IMR-90 (cell line): ENCODE data around the gene GAB1. TPM values are rescaled to one million over a fixed set of nuclear protein-coding genes. Genes with fewer than 3 reads are reported as not detected.

Experiments used
- ATAC-seq: fragments of 200-7000 bp; cut with Tn5 transposase; 2 replicates; pipeline ENCODE4 v1.9.1; 2020; ENCODE audit warnings: low read depth, mild to moderate bottlenecking, moderate library complexity
- BruUV-seq: library from RNA; stranded (reverse); fragments of 400-500 nt; replicated peaks from 2 replicates; lab custom pipeline; 2021; lab: Mats Ljungman, UMichigan
- CTCF ChIA-PET: fragments of 300-600 bp; formaldehyde crosslinking; extraction: SDS; loops from one replicate; lab custom pipeline; 2021; ENCODE audit warnings: antibody characterized with exemption; lab: Yijun Ruan, JAX
- POLR2A ChIA-PET: fragments of 300-600 bp; sonication (Branson Sonifier 250); formaldehyde crosslinking; loops from one replicate; lab custom pipeline; 2022; ENCODE audit warnings: antibody characterized with exemption; ENCODE audit not compliant: unreplicated experiment; lab: Charles Lee
- DNase-seq: peaks from one replicate; pipeline ENCODE4 v3.0.0; 2013
- H2AFZ ChIP-seq: replicated peaks from 2 replicates; pipeline ENCODE3; 2013; ENCODE audit warnings: low read length, mild to moderate bottlenecking; ENCODE audit not compliant: poor library complexity
- H2AK5ac ChIP-seq: 2 replicates; pipeline ENCODE4 v1.6.1; 2013; ENCODE audit warnings: low read depth, low read length, inconsistent platforms
- H2AK9ac ChIP-seq: replicated peaks from 2 replicates; pipeline ENCODE3; 2013; ENCODE audit warnings: mild to moderate bottlenecking, low read depth, low read length, moderate library complexity; ENCODE audit not compliant: poor library complexity
- H2BK120ac ChIP-seq: 2 replicates; pipeline ENCODE4 v1.6.1; 2013; ENCODE audit warnings: low read depth, low read length, inconsistent platforms
- H2BK15ac ChIP-seq: 3 replicates; pipeline ENCODE4 v1.6.1; 2013; ENCODE audit warnings: low read depth, low read length, inconsistent platforms
- H2BK20ac ChIP-seq: 2 replicates; pipeline ENCODE4 v1.6.1; 2013; ENCODE audit warnings: low read depth, mild to moderate bottlenecking, inconsistent platforms, low read length, moderate library complexity
- H2BK5ac ChIP-seq: 2 replicates; pipeline ENCODE4 v1.6.1; 2013; ENCODE audit warnings: mild to moderate bottlenecking, low read depth, low read length, inconsistent platforms; ENCODE audit not compliant: poor library complexity, severe bottlenecking
- H3K14ac ChIP-seq: replicated peaks from 2 replicates; pipeline ENCODE4 v1.6.1; 2013; ENCODE audit warnings: low read depth, low read length, inconsistent platforms
- H3K18ac ChIP-seq: 2 replicates; pipeline ENCODE4 v1.6.1; 2013; ENCODE audit warnings: low read depth, low read length, control low read depth
- H3K23ac ChIP-seq: 2 replicates; pipeline ENCODE4 v1.6.1; 2013; ENCODE audit warnings: low read depth, low read length, inconsistent platforms
- H3K27ac ChIP-seq: 2 replicates; pipeline ENCODE4 v1.5.1; 2013; ENCODE audit warnings: mild to moderate bottlenecking, control low read depth, low read length; ENCODE audit not compliant: insufficient read depth
- H3K27me3 ChIP-seq: 2 replicates; pipeline ENCODE4 v1.6.1; 2013; ENCODE audit warnings: low read length; ENCODE audit not compliant: control insufficient read depth, insufficient read depth
- H3K36me3 ChIP-seq: 2 replicates; pipeline ENCODE4 v1.6.1; 2013; ENCODE audit warnings: low read length, mixed read lengths; ENCODE audit not compliant: control insufficient read depth, insufficient read depth
- H3K4ac ChIP-seq: 2 replicates; pipeline ENCODE4 v1.6.1; 2013; ENCODE audit warnings: low read depth, low read length, inconsistent platforms
- H3K4me1 ChIP-seq: 2 replicates; pipeline ENCODE4 v1.6.1; 2013; ENCODE audit warnings: low read length, mixed read lengths; ENCODE audit not compliant: control insufficient read depth, insufficient read depth
- H3K4me2 ChIP-seq: 2 replicates; pipeline ENCODE4 v1.6.1; 2013; ENCODE audit warnings: low read depth, mild to moderate bottlenecking, control low read depth, low read length, moderate library complexity
- H3K4me3 ChIP-seq: 2 replicates; pipeline ENCODE4 v1.5.1; 2013; ENCODE audit warnings: low read depth, mild to moderate bottlenecking, control low read depth, low read length, moderate library complexity; ENCODE audit not compliant: insufficient read depth
- H3K56ac ChIP-seq: 2 replicates; pipeline ENCODE4 v1.6.1; 2013; ENCODE audit warnings: low read length, inconsistent platforms; ENCODE audit not compliant: insufficient read depth; ENCODE audit errors: extremely low read depth
- H3K79me1 ChIP-seq, 2 experiments: 2 replicates each; pipeline ENCODE4 v1.6.1; 2013; ENCODE audit warnings: low read length in 2 of 2, inconsistent platforms in 1 of 2, low read depth in 1 of 2
- H3K9ac ChIP-seq: 2 replicates; pipeline ENCODE4 v1.6.1; 2013; ENCODE audit warnings: low read depth, low read length, control low read depth
- H3K9me1 ChIP-seq: 2 replicates; pipeline ENCODE4 v1.6.1; 2013; ENCODE audit warnings: low read length, inconsistent platforms; ENCODE audit not compliant: insufficient read depth
- H3K9me3 ChIP-seq: 2 replicates; pipeline ENCODE4 v1.6.1; 2013; ENCODE audit warnings: low read length; ENCODE audit not compliant: control insufficient read depth, insufficient read depth
- H4K20me1 ChIP-seq: 2 replicates; pipeline ENCODE4 v1.6.1; 2013; ENCODE audit warnings: low read length, inconsistent platforms; ENCODE audit not compliant: insufficient read depth
- H4K5ac ChIP-seq: 2 replicates; pipeline ENCODE4 v1.6.1; 2013; ENCODE audit warnings: mild to moderate bottlenecking, low read depth, low read length, control low read depth
- H4K8ac ChIP-seq, 2 experiments: 2 replicates each; pipeline ENCODE4 v1.6.1; 2013; ENCODE audit warnings: low read depth in 2 of 2, low read length in 2 of 2, control low read depth in 1 of 2, inconsistent platforms in 1 of 2
- H4K91ac ChIP-seq: 2 replicates; pipeline ENCODE4 v1.6.1; 2013; ENCODE audit warnings: low read depth, low read length, inconsistent platforms; ENCODE audit not compliant: insufficient read depth
- CHD1 ChIP-seq: IDR thresholded peaks from 2 replicates; pipeline ENCODE4 v1.6.1; 2012; ENCODE audit warnings: low read depth, low read length, improper control_type of control experiment
- ELK1 ChIP-seq: fragments of 150-350 bp; IDR thresholded peaks from 2 replicates; pipeline ENCODE4 v1.6.1; 2016; ENCODE audit warnings: low read depth, mild to moderate bottlenecking, low read length, moderate library complexity, borderline replicate concordance
- FOS ChIP-seq: fragments of 150-350 bp; IDR thresholded peaks from 2 replicates; pipeline ENCODE4 v1.6.1; 2016; ENCODE audit warnings: low read depth, low read length
- MAFK ChIP-seq: IDR thresholded peaks from 2 replicates; pipeline ENCODE4 v1.6.1; 2012; ENCODE audit warnings: low read depth, low read length, improper control_type of control experiment
- MAZ ChIP-seq: IDR thresholded peaks from 2 replicates; pipeline ENCODE4 v1.6.1; 2012; ENCODE audit warnings: low read depth, mild to moderate bottlenecking, low read length, improper control_type of control experiment, moderate library complexity, borderline replicate concordance
- NFE2L2 ChIP-seq: fragments of 150-350 bp; IDR thresholded peaks from 2 replicates; pipeline ENCODE4 v1.6.1; 2016; ENCODE audit warnings: low read depth, mild to moderate bottlenecking, low read length
- POLR2A ChIP-seq: IDR thresholded peaks from 2 replicates; pipeline ENCODE4 v1.6.1; 2012; ENCODE audit warnings: mild to moderate bottlenecking, low read depth, low read length
- RAD21 ChIP-seq: IDR thresholded peaks from 2 replicates; pipeline ENCODE4 v1.6.1; 2012; ENCODE audit warnings: low read length, improper control_type of control experiment
- USF2 ChIP-seq: fragments of 150-350 bp; IDR thresholded peaks from 2 replicates; pipeline ENCODE4 v1.6.1; 2017; ENCODE audit warnings: mild to moderate bottlenecking, antibody characterized with exemption, low read length, low read depth
- dilution Hi-C: fragments of 300-500 bp; cut with HindIII; formaldehyde crosslinking; loops from one replicate; pipeline ENCODE4 v1.14.3; 2018; ENCODE audit warnings: low sequenced_read_pairs; ENCODE audit not compliant: unreplicated experiment
- in situ Hi-C: fragments of 300-500 bp; cut with MboI; formaldehyde crosslinking; loops from 3 replicates; pipeline ENCODE4 v1.14.3; 2019; ENCODE audit warnings: low sequenced_read_pairs, inconsistent platforms, mixed read lengths
- intact Hi-C: fragments of 100-400 bp; cut with micrococcal nuclease; formaldehyde crosslinking; loops from 2 replicates; pipeline ENCODE4 v1.10.0; 2022
- polyA plus RNA-seq, 3 experiments: library from polyadenylated mRNA; depleted of rRNA; stranded (reverse); fragments of >200 nt; gene quantifications; 2 replicates each; pipeline ENCODE4 v1.2.3, GENCODE V29; 2012; ENCODE audit warnings: low replicate concordance in 1 of 3
- total RNA-seq: library from RNA; depleted of rRNA; stranded (reverse); fragments of >200 nt; gene quantifications from 2 replicates; pipeline ENCODE4 v1.2.3, GENCODE V29; 2012

GAB1 gene
- total and polyA plus RNA-seq, 2 of the 4 experiments (the other 2 are of a cell fraction), result 2.8 to 12.0 TPM

- ATAC-seq (peak; percentile 88), DNase-seq (peak; percentile 82)
- in situ Hi-C loops (no loop called here), dilution Hi-C loops (no loop called here), intact Hi-C loops (no loop called here)
- 0 out of 2 replicates have a peak, but pooled peaks cover 3% of the 10 kb centered on the region for H3K9me1 ChIP-seq
- no peak overlapping the region for H2BK120ac ChIP-seq
- no peaks in the 10 kb centered on the region; the same call in 1 of the 2 replicates for H4K20me1 ChIP-seq
- BruUV-seq, result no TSS peak
- no peak overlapping the region for H2AK5ac ChIP-seq
- H3K9me3 ChIP-seq, result peaks cover 2% of the 10 kb centered on the region
- no peaks in the 10 kb centered on the region for H3K27me3 ChIP-seq
- no peak overlapping the region for H4K5ac ChIP-seq
- H3K79me1 ChIP-seq, result peaks cover 0 to 5% of the 10 kb centered on the region in 2 experiments; a peak in 2 of 4 replicates
- H3K9ac ChIP-seq, result no peak overlapping the region
- peaks cover 4% of the 10 kb centered on the region for H3K4me1 ChIP-seq
- H3K23ac ChIP-seq, result no peak overlapping the region
- TF ChIP-seq NFE2L2 (no peak), MAZ (no peak), CHD1 (no peak), FOS (no peak), USF2 (no peak), MAFK (no peak), ELK1 (no peak), RAD21 (no peak), POLR2A (no peak)
- no peak overlapping the region for H4K8ac ChIP-seq
- ChIA-PET POLR2A (no interaction called here), CTCF (interaction anchor here (1.1 kb wide), 1 partner anchor 33 kb away, joined by 3 read pairs; no protein-coding TSS in a partner anchor)
- H3K56ac ChIP-seq, result no peak overlapping the region
- no peak overlapping the region for H3K18ac ChIP-seq
- no peak overlapping the region for H2BK15ac ChIP-seq
- H2AFZ ChIP-seq, result no peak overlapping the region
- no peak overlapping the region for H2BK20ac ChIP-seq
- H2BK5ac ChIP-seq, result peak overlapping the region; percentile 21
- H3K36me3 ChIP-seq, result peaks cover 9% of the 10 kb centered on the region; the same call in 1 of the 2 replicates
- peak overlapping the region; percentile 43; the same call in 1 of the 2 replicates for H3K27ac ChIP-seq
- no peak overlapping the region for H4K91ac ChIP-seq
- H3K4me2 ChIP-seq, result no peak overlapping the region
- no peak overlapping the region for H2AK9ac ChIP-seq
- no peak overlapping the region for H3K4me3 ChIP-seq
- H3K14ac ChIP-seq, result no peak overlapping the region
- no peak overlapping the region for H3K4ac ChIP-seq
Observed at GRCh38 chr4:143424276-143424675, 87.6 kb downstream of the GAB1 start.
